ENCODE measurements around the gene TFF1.

- no peak for TF ChIP-seq POLR2AphosphoS5 (IDR thresholded peaks at IDR 0.05)
- TF ChIP-seq EZH2 (IDR thresholded peaks at IDR 0.05; ENCODE audit: borderline replicate concordance, insufficient read depth, low read length, poor library complexity, severe bottlenecking) = no peak
- no peak for TF ChIP-seq CTCF (IDR thresholded peaks at IDR 0.05; ENCODE audit: poor library complexity, severe bottlenecking)
- no peak for TF ChIP-seq TAF1 (IDR thresholded peaks at IDR 0.05; ENCODE audit: low read depth)
These were observed at the start of gene TFF1 for GRCh38 chr21:42366292-42367010.

All from neural cell (in vitro differentiated cells).